Fibroblast of lung (primary cell): Measurements from ENCODE around the gene SVEP1. TPM values are rescaled to one million over a fixed set of nuclear protein-coding genes. Genes with fewer than 3 reads are reported as not detected.

ENCODE experiments used
- DNase-seq, 2 donors: peaks; one replicate each; pipeline versions ENCODE4 v3.0.0 to v3.0.0-alpha.2; 2010; ENCODE audit warnings: low read depth in 2 of 2
- H2AFZ ChIP-seq: 2 replicates; pipeline ENCODE4 v1.5.1; 2012; ENCODE audit warnings: low read length, control low read depth, inconsistent platforms
- H3K27ac ChIP-seq: 2 replicates; pipeline ENCODE4 v1.5.1; 2011; ENCODE audit warnings: low read length, control low read depth; ENCODE audit not compliant: insufficient read depth
- H3K27me3 ChIP-seq: 2 replicates; pipeline ENCODE4 v1.5.1; 2011; ENCODE audit warnings: mild to moderate bottlenecking, low read length; ENCODE audit not compliant: control insufficient read depth, insufficient read depth
- H3K36me3 ChIP-seq: 2 replicates; pipeline ENCODE4 v1.5.1; 2011; ENCODE audit warnings: low read length; ENCODE audit not compliant: control insufficient read depth, insufficient read depth
- H3K4me1 ChIP-seq: 2 replicates; pipeline ENCODE4 v1.5.1; 2011; ENCODE audit warnings: low read length; ENCODE audit not compliant: control insufficient read depth, insufficient read depth; ENCODE audit errors: extremely low read depth
- H3K4me2 ChIP-seq: 2 replicates; pipeline ENCODE4 v1.5.1; 2011; ENCODE audit warnings: low read length, control low read depth; ENCODE audit not compliant: insufficient read depth; ENCODE audit errors: extremely low read depth
- H3K4me3 ChIP-seq, 4 experiments: fragments of 200-600 bp in 1 of 4; sonication (generic) in 1 of 4; replicated peaks in 1 of 4; 2 replicates each; pipeline ENCODE4 v1.5.1; 2011 to 2016; ENCODE audit warnings: low read length in 4 of 4, low read depth in 3 of 4, mild to moderate bottlenecking in 3 of 4, control low read depth in 2 of 4, inconsistent platforms in 1 of 4, mixed read lengths in 1 of 4; ENCODE audit not compliant: insufficient read depth in 1 of 4; ENCODE audit errors: control extremely low read depth in 1 of 4
- H3K79me2 ChIP-seq: 2 replicates; pipeline ENCODE4 v1.5.1; 2012; ENCODE audit warnings: mild to moderate bottlenecking, low read length, inconsistent platforms; ENCODE audit not compliant: control insufficient read depth, insufficient read depth
- H3K9ac ChIP-seq: 2 replicates; pipeline ENCODE4 v1.5.1; 2011; ENCODE audit warnings: mild to moderate bottlenecking, low read length, control low read depth; ENCODE audit not compliant: insufficient read depth
- H3K9me3 ChIP-seq: 2 replicates; pipeline ENCODE4 v1.5.1; 2012; ENCODE audit warnings: low read depth, low read length; ENCODE audit not compliant: control insufficient read depth, insufficient read depth
- H4K20me1 ChIP-seq: 2 replicates; pipeline ENCODE4 v1.5.1; 2011; ENCODE audit warnings: low read length; ENCODE audit not compliant: control insufficient read depth, insufficient read depth; ENCODE audit errors: extremely low read depth
- EZH2 ChIP-seq: IDR thresholded peaks from 2 replicates; pipeline ENCODE4 v1.5.1; 2012; ENCODE audit warnings: low read length, control low read depth, mild to moderate bottlenecking; ENCODE audit errors: missing control alignments
- polyA plus RNA-seq, 2 donors: library from polyadenylated mRNA; depleted of rRNA in 1 of 2; stranded (reverse) in 1 of 2; unstranded in 1 of 2; fragments of >200 nt; gene quantifications; 2 replicates each; pipeline ENCODE4 v1.2.1, GENCODE V29; 2011 to 2012; ENCODE audit warnings: missing spikeins in 1 of 2
- total RNA-seq: library from RNA; depleted of rRNA; stranded (reverse); fragments of >200 nt; gene quantifications from 2 replicates; pipeline ENCODE4 v1.2.1, GENCODE V29; 2014
- TF ChIP-seq, protein P1 (sequence below), 2 donors: IDR thresholded peaks in 1 of 2; conservative IDR thresholded peaks in 1 of 2; 1 replicate in 1 of 2; 2 replicates in 1 of 2; pipeline ENCODE4 v1.5.1; 2011 to 2012; ENCODE audit warnings: low read length in 2 of 2, control low read depth in 1 of 2, inconsistent platforms in 1 of 2, low read depth in 1 of 2, mild to moderate bottlenecking in 1 of 2

Gene SVEP1
- total and polyA plus RNA-seq, 2 donors (not counting 1 experiment from before 2014, with no cell fraction given): 46.3 to 96.9 TPM

DNA sequence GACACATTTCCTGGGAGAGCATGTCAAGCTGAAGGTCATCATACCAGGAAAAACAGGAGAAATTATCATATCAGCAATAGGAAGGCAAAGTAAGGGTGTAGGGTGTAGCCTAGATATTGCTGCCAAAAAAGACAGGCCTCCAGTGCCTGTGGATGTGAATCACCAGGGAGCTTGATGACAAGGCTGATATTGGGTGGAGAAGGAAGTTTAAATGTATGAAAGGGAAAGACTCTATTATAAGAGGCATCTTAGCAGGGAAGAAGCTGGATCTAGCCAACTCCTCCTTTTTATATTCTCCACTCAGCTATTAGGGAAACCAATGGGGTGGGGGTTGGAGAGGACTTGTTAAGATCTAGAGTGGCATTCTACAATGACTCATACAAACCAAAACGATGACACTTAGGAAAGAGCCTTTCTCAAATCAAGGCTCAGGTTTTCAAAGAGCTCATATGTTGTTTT is 228.5 kb downstream of the SVEP1 start:
- no peak for TF ChIP-seq EZH2
- TF ChIP-seq, protein P1, sequence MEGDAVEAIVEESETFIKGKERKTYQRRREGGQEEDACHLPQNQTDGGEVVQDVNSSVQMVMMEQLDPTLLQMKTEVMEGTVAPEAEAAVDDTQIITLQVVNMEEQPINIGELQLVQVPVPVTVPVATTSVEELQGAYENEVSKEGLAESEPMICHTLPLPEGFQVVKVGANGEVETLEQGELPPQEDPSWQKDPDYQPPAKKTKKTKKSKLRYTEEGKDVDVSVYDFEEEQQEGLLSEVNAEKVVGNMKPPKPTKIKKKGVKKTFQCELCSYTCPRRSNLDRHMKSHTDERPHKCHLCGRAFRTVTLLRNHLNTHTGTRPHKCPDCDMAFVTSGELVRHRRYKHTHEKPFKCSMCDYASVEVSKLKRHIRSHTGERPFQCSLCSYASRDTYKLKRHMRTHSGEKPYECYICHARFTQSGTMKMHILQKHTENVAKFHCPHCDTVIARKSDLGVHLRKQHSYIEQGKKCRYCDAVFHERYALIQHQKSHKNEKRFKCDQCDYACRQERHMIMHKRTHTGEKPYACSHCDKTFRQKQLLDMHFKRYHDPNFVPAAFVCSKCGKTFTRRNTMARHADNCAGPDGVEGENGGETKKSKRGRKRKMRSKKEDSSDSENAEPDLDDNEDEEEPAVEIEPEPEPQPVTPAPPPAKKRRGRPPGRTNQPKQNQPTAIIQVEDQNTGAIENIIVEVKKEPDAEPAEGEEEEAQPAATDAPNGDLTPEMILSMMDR (conservative IDR thresholded peaks at IDR 0.05 in 1 of 2, IDR thresholded peaks at IDR 0.05 in 1 of 2; ENCODE audit: low read depth in 1 of 2, low read length in 2 of 2): no peak
- H3K27ac ChIP-seq: peak overlapping the region; percentile 30
- no peaks in the 10 kb centered on the region for H3K4me1 ChIP-seq
- no peak overlapping the region for H3K9ac ChIP-seq
- no peak overlapping the region for H3K4me2 ChIP-seq
- no peaks in the 10 kb centered on the region for H3K27me3 ChIP-seq
- H3K79me2 ChIP-seq: no peaks in the 10 kb centered on the region
- H4K20me1 ChIP-seq: no peaks in the 10 kb centered on the region
- no peak overlapping the region for H3K4me3 ChIP-seq
- no peaks in the 10 kb centered on the region for H3K36me3 ChIP-seq
- H2AFZ ChIP-seq: no peak overlapping the region
- no peaks in the 10 kb centered on the region for H3K9me3 ChIP-seq
- peak; percentile 80 to 91 for DNase-seq

DNA sequence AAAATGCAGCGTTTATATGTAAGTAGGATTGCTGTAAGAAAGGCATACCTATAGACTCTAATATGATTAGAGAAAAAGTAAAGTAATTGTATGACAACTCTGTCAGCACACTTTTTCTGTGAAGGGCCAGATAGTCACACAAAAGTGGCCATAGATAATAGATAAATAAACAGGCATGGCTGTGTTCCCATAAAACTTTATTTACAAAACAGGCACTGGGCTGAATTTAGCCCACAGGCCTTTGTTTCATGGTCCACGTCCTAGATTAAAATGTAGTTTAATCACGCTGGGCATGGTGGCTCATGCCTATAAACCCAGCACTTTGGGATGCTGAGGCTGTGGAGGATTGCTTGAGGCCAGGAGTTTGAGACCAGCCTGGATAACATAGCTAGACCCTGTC is 233.2 kb downstream of the SVEP1 start:
- Histone ChIP-seq H3K9ac (no peak overlapping the region), H3K9me3 (no peaks in the 10 kb centered on the region), H3K4me2 (no peak overlapping the region), H3K4me1 (no peaks in the 10 kb centered on the region), H3K79me2 (no peaks in the 10 kb centered on the region), H4K20me1 (no peaks in the 10 kb centered on the region), H3K27ac (no peak overlapping the region), H3K36me3 (no peaks in the 10 kb centered on the region), H2AFZ (no peak overlapping the region), H3K27me3 (no peaks in the 10 kb centered on the region), H3K4me3 (no peak overlapping the region)
- TF ChIP-seq, protein P1 (conservative IDR thresholded peaks at IDR 0.05 in 1 of 2, IDR thresholded peaks at IDR 0.05 in 1 of 2; ENCODE audit: low read depth in 1 of 2, low read length in 2 of 2): no peak
- TF ChIP-seq EZH2: no peak
- DNase-seq: no peak

DNA sequence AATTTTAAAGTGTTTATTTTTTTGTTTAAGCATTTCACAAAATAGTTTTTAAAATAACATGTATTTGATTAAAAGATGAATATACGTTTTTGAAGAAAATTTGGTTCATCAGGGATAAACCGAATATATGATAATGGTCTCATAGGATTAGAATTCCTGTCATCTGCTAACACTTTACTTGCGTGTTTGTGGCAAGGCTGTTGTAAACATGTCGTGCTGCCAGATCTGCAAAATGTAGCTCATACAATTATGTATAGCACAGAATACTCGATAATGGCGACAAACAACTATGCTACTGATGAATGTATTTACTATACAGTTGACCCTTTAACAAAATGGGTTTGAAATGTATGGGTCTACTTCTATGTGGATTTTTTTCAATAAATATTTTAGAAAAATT is 234.7 kb downstream of the SVEP1 start:
- no peaks in the 10 kb centered on the region for H3K79me2 ChIP-seq
- H3K4me1 ChIP-seq: no peaks in the 10 kb centered on the region
- DNase-seq: no peak
- H3K27ac ChIP-seq: no peak overlapping the region
- no peak overlapping the region for H3K4me3 ChIP-seq
- H3K4me2 ChIP-seq: no peak overlapping the region
- no peak for TF ChIP-seq EZH2
- TF ChIP-seq, protein P1 (conservative IDR thresholded peaks at IDR 0.05 in 1 of 2, IDR thresholded peaks at IDR 0.05 in 1 of 2; ENCODE audit: low read depth in 1 of 2, low read length in 2 of 2): no peak
- no peaks in the 10 kb centered on the region for H3K9me3 ChIP-seq
- H3K27me3 ChIP-seq: no peaks in the 10 kb centered on the region
- no peak overlapping the region for H3K9ac ChIP-seq
- H3K36me3 ChIP-seq: no peaks in the 10 kb centered on the region
- no peaks in the 10 kb centered on the region for H4K20me1 ChIP-seq
- no peak overlapping the region for H2AFZ ChIP-seq
